Suppressor macrophage treated with lipopolysaccharide for 1 hour (primary cell): Measurements from ENCODE around the gene TAC3.
"Not testable (repeated sequence)": the region's sequence is repeated elsewhere in the genome, so short reads cannot be mapped to it uniquely, and the experiment has no call there.

Experiments used
- DNase-seq, 3 donors: peaks; one replicate each; pipeline ENCODE4 v3.0.0-alpha.2; 2020 to 2022

TAC3 gene

GRCh38 chr12:57003395-57003794 lies 12.9 kb downstream of the TAC3 start:
- no peak for DNase-seq

GRCh38 chr12:57001448-57001906 lies 14.9 kb downstream of the TAC3 start:
- peak; percentile 82 to 90 (median 87) for DNase-seq

- DNase-seq = no peak
Observed at GRCh38 chr12:57000393-57000792, 15.9 kb downstream of the TAC3 start.

GRCh38 chr12:56999456-56999855 lies 16.9 kb downstream of the TAC3 start:
- no peak for DNase-seq

GRCh38 chr12:56998981-56999380 lies 17.3 kb downstream of the TAC3 start:
- DNase-seq = peak in 2 of 3 donors; percentile 40 to 47

GRCh38 chr12:56998316-56998715 lies 18.0 kb downstream of the TAC3 start:
- DNase-seq = no peak

GRCh38 chr12:56996793-56997545 lies 19.4 kb downstream of the TAC3 start:
- no peak for DNase-seq

- no peak for DNase-seq
Observed at GRCh38 chr12:56995930-56996496, 20.3 kb downstream of the TAC3 start.

- no peak for DNase-seq
Observed at GRCh38 chr12:56995201-56995929, 21.0 kb downstream of the TAC3 start.

- no peak for DNase-seq
Observed at GRCh38 chr12:56994231-56994746, 22.0 kb downstream of the TAC3 start.

- DNase-seq = no peak
Observed at GRCh38 chr12:56993346-56993745, 23.0 kb downstream of the TAC3 start.

- DNase-seq = peak; percentile 65 to 71 (median 70)
Observed at GRCh38 chr12:56991319-56992246, 24.7 kb downstream of the TAC3 start.

GRCh38 chr12:56990648-56991318 lies 25.5 kb downstream of the TAC3 start:
- DNase-seq = no peak

- DNase-seq = no peak
Observed at GRCh38 chr12:56989861-56990610, 26.3 kb downstream of the TAC3 start.

- peak; percentile 55 to 58 (median 56) for DNase-seq
Observed at GRCh38 chr12:56988207-56988739, 28.1 kb downstream of the TAC3 start.

- DNase-seq = peak; percentile 86 to 93 (median 90)
Observed at GRCh38 chr12:56987551-56988053, 28.7 kb downstream of the TAC3 start.

- no peak for DNase-seq
Observed at GRCh38 chr12:56987011-56987410, 29.3 kb downstream of the TAC3 start.

GRCh38 chr12:56985714-56986113 lies 30.6 kb downstream of the TAC3 start:
- DNase-seq = not testable (repeated sequence)

GRCh38 chr12:56983386-56983785 lies 32.9 kb downstream of the TAC3 start:
- DNase-seq = no peak

GRCh38 chr12:56982578-56983236 lies 33.6 kb downstream of the TAC3 start:
- not testable (repeated sequence) for DNase-seq
